HepG2 (cell line): Measurements from ENCODE around the gene COQ8A. TPM values are rescaled to one million over a fixed set of nuclear protein-coding genes. Genes with fewer than 3 reads are reported as not detected.

ENCODE experiments used
- ATAC-seq: fragments of 200-7000 bp; cut with Tn5 transposase; 3 replicates; pipeline ENCODE4 v1.9.1; 2020; ENCODE audit warnings: mild to moderate bottlenecking, moderate library complexity
- BruUV-seq: library from RNA; stranded (reverse); fragments of 400-500 nt; replicated peaks from 2 replicates; lab custom pipeline; 2021; lab: Mats Ljungman, UMichigan
- CTCF ChIA-PET: fragments of 300-600 bp; formaldehyde crosslinking; extraction: SDS; loops from one replicate; lab custom pipeline; 2021; ENCODE audit warnings: low total read pairs, inconsistent platforms, low intra/inter-chr PET ratio; lab: Yijun Ruan, JAX
- POLR2A ChIA-PET: fragments of 350-600 bp; sonication (Branson Sonifier 250); formaldehyde crosslinking; loops from one replicate; lab custom pipeline; 2020; ENCODE audit warnings: antibody characterized with exemption, inconsistent platforms; lab: Yijun Ruan, JAX
- DNase-seq: peaks from one replicate; pipeline ENCODE4 v3.0.0-alpha.2; 2015; ENCODE audit warnings: low spot score
- FAIRE-seq: peaks from 3 replicates; lab custom pipeline; 2011; peaks lifted over from hg19 to GRCh38; lab: Jason Lieb, UNC
- H2AFZ ChIP-seq: one replicate; pipeline ENCODE4 v1.6.1; 2011; ENCODE audit warnings: low read length, inconsistent platforms
- H3K27ac ChIP-seq: fragments of 300-600 bp; 3 replicates; pipeline ENCODE4 v1.8.0; 2011; ENCODE audit warnings: mixed run types, mild to moderate bottlenecking, mixed read lengths, low read length, inconsistent platforms; ENCODE audit not compliant: insufficient read depth; ENCODE audit errors: extremely low read length
- H3K27me3 ChIP-seq, 2 experiments: fragments of 200-600 bp in 1 of 2; 2 replicates in 1 of 2; 3 replicates in 1 of 2; pipeline versions ENCODE4 v1.6.0 to v1.8.0; 2011; ENCODE audit warnings: low read length in 2 of 2, mild to moderate bottlenecking in 2 of 2, moderate library complexity in 2 of 2, inconsistent platforms in 1 of 2; ENCODE audit not compliant: insufficient read depth in 2 of 2, control insufficient read depth in 1 of 2
- H3K36me3 ChIP-seq, 2 experiments: fragments of 200-600 bp in 1 of 2; replicated peaks in 1 of 2; 2 replicates in 1 of 2; 3 replicates in 1 of 2; pipeline versions ENCODE4 v1.5.1 to v1.8.0; 2011; ENCODE audit warnings: low read length in 2 of 2, inconsistent platforms in 1 of 2; ENCODE audit not compliant: insufficient read depth in 2 of 2, control insufficient read depth in 1 of 2
- H3K4me1 ChIP-seq: 2 replicates; pipeline ENCODE4 v1.5.1; 2012; ENCODE audit warnings: low read length, inconsistent platforms; ENCODE audit not compliant: insufficient read depth
- H3K4me2 ChIP-seq: 2 replicates; pipeline ENCODE4 v1.6.0; 2011; ENCODE audit warnings: low read depth, low read length, inconsistent platforms
- H3K4me3 ChIP-seq, 3 experiments: fragments of 200-600 bp in 1 of 3; sonication (generic), shearing (Covaris generic) in 1 of 3; replicated peaks in 1 of 3; 2 replicates each; pipeline ENCODE4 v1.5.1; 2011 to 2016; ENCODE audit warnings: low read length in 3 of 3, inconsistent platforms in 2 of 3, low read depth in 2 of 3, mild to moderate bottlenecking in 2 of 3, control low read depth in 1 of 3, mixed read lengths in 1 of 3; ENCODE audit not compliant: insufficient read depth in 1 of 3
- H3K79me2 ChIP-seq: one replicate; pipeline ENCODE4 v1.6.1; 2011; ENCODE audit warnings: low read length, inconsistent platforms; ENCODE audit not compliant: insufficient read depth
- H3K9ac ChIP-seq: 2 replicates; pipeline ENCODE4 v1.6.0; 2011; ENCODE audit warnings: mild to moderate bottlenecking, low read depth, low read length, inconsistent platforms; ENCODE audit not compliant: insufficient read depth
- H3K9me3 ChIP-seq: 2 replicates; pipeline ENCODE4 v1.5.1; 2012; ENCODE audit warnings: mild to moderate bottlenecking, low read length
- H4K20me1 ChIP-seq: 2 replicates; pipeline ENCODE4 v1.6.0; 2011; ENCODE audit warnings: inconsistent platforms, mild to moderate bottlenecking, low read length, moderate library complexity; ENCODE audit not compliant: insufficient read depth
- CCAR2 ChIP-seq: fragments of 200-400 bp; formaldehyde crosslinking; optimal IDR thresholded peaks from 2 replicates; pipeline ENCODE3; 2018; ENCODE audit warnings: low read depth, mild to moderate bottlenecking, low read length, moderate library complexity
- GTF2F1 ChIP-seq: fragments of 150-350 bp; IDR thresholded peaks from 2 replicates; pipeline ENCODE4 v1.6.1; 2014; ENCODE audit warnings: low read length
- HNRNPH1 ChIP-seq: fragments of 200-400 bp; formaldehyde crosslinking; optimal IDR thresholded peaks from 2 replicates; pipeline ENCODE3; 2017; ENCODE audit warnings: mild to moderate bottlenecking, low read depth, low read length
- IRX3 ChIP-seq: sonication (generic); formaldehyde crosslinking; IDR thresholded peaks from 2 replicates; pipeline ENCODE4 v1.8.1; 2023; ENCODE audit warnings: mild to moderate bottlenecking, low read depth, missing genetic modification reagents, borderline replicate concordance
- MYC ChIP-seq: sonication (generic); formaldehyde crosslinking; IDR thresholded peaks from 2 replicates; pipeline ENCODE4 v1.9.0; 2021; ENCODE audit warnings: missing genetic modification reagents, borderline replicate concordance
- NFRKB ChIP-seq: fragments of 450-650 bp; IDR thresholded peaks from 2 replicates; pipeline ENCODE4 v1.6.1; 2017
- NPAS2 ChIP-seq: sonication (generic); formaldehyde crosslinking; IDR thresholded peaks from 2 replicates; pipeline ENCODE4 v1.8.0; 2022; ENCODE audit warnings: mild to moderate bottlenecking, missing genetic modification reagents, borderline replicate concordance
- NR1H2 ChIP-seq: sonication (generic); formaldehyde crosslinking; IDR thresholded peaks from 2 replicates; pipeline ENCODE4 v1.8.1; 2022; ENCODE audit warnings: low read depth, missing genetic modification reagents, borderline replicate concordance
- SETDB1 ChIP-seq: sonication (generic); formaldehyde crosslinking; IDR thresholded peaks from 2 replicates; pipeline ENCODE4 v1.5.1; 2020; ENCODE audit warnings: missing genetic modification reagents, mild to moderate bottlenecking, borderline replicate concordance
- ZBTB7A ChIP-seq: sonication (generic); formaldehyde crosslinking; IDR thresholded peaks from 2 replicates; pipeline ENCODE4 v1.8.0; 2022; ENCODE audit warnings: mild to moderate bottlenecking, missing genetic modification reagents
- ZFP1 ChIP-seq: IDR thresholded peaks from 2 replicates; pipeline ENCODE4 v1.6.1; 2016
- ZNF564 ChIP-seq: sonication (generic); formaldehyde crosslinking; IDR thresholded peaks from 2 replicates; pipeline ENCODE4 v1.8.1; 2023; ENCODE audit warnings: mild to moderate bottlenecking, missing genetic modification reagents
- ZNF567 ChIP-seq: sonication (generic); formaldehyde crosslinking; IDR thresholded peaks from 2 replicates; pipeline ENCODE4 v1.8.1; 2023; ENCODE audit warnings: mild to moderate bottlenecking, missing genetic modification reagents, borderline replicate concordance
- ZNF577 ChIP-seq: sonication (generic); formaldehyde crosslinking; IDR thresholded peaks from 2 replicates; pipeline ENCODE4 v1.4.0; 2020; ENCODE audit warnings: mild to moderate bottlenecking, low read depth, missing genetic modification reagents, borderline replicate concordance
- ZNF616 ChIP-seq: sonication (generic); formaldehyde crosslinking; IDR thresholded peaks from 2 replicates; pipeline ENCODE4 v1.5.0; 2020; ENCODE audit warnings: low read depth, mild to moderate bottlenecking, missing genetic modification reagents
- ZNF629 ChIP-seq: sonication (generic); formaldehyde crosslinking; conservative IDR thresholded peaks from 2 replicates; pipeline ENCODE4 v1.5.0; 2020; ENCODE audit warnings: missing genetic modification reagents
- ZSCAN29 ChIP-seq: sonication (generic); formaldehyde crosslinking; conservative IDR thresholded peaks from 2 replicates; pipeline ENCODE4 v1.4.0; 2020; ENCODE audit warnings: mild to moderate bottlenecking, missing genetic modification reagents
- WGBS: methylation state at CpG from one replicate; pipeline ENCODE4 v1.1.6; 2017; ENCODE audit warnings: low lambda C conversion rate; 5-methylcytosine and 5-hydroxymethylcytosine counted together
- in situ Hi-C: cut with HindIII; loops from 2 replicates; pipeline ENCODE4 v1.10.0; 2017; ENCODE audit warnings: low pct_unique_long_range_greater_than_20kb; ENCODE audit not compliant: extremely low pct_ligation_motif_present
- intact Hi-C: fragments of 100-400 bp; cut with micrococcal nuclease; formaldehyde crosslinking; loops from one replicate; pipeline ENCODE4 v1.10.0; 2022; ENCODE audit not compliant: unreplicated experiment
- polyA plus RNA-seq, 8 experiments: library from polyadenylated mRNA; depleted of rRNA in 3 of 8; stranded (reverse) in 7 of 8; unstranded in 1 of 8; fragments of >200 nt; fragmentation: Illumina TruSeq in 4 of 8; extraction: Trizol in 4 of 8; gene quantifications; 2 replicates each; pipeline versions ENCODE4 v1.2.1 to v1.2.3, GENCODE V29; 2011 to 2016; ENCODE audit warnings: low read depth in 4 of 8, missing spikeins in 1 of 8, mixed read lengths in 1 of 8; ENCODE audit not compliant: insufficient read depth in 1 of 8
- total RNA-seq, 5 experiments: library from RNA; depleted of rRNA; stranded (reverse); fragments of >200 nt; fragmentation: Illumina TruSeq; extraction: Trizol; gene quantifications; 2 replicates each; pipeline ENCODE4 v1.2.3, GENCODE V29; 2016; ENCODE audit warnings: low read depth in 1 of 5
- TF ChIP-seq, protein P1 (sequence below): sonication (generic); formaldehyde crosslinking; IDR thresholded peaks from 2 replicates; pipeline ENCODE4 v1.5.1; 2020; ENCODE audit warnings: missing genetic modification reagents, mild to moderate bottlenecking, borderline replicate concordance

COQ8A gene
- total and polyA plus RNA-seq, 2 of the 13 experiments (the other 11 are each of a cell fraction or from before 2014, with no cell fraction given), result 60.4 to 88.7 TPM

DNA sequence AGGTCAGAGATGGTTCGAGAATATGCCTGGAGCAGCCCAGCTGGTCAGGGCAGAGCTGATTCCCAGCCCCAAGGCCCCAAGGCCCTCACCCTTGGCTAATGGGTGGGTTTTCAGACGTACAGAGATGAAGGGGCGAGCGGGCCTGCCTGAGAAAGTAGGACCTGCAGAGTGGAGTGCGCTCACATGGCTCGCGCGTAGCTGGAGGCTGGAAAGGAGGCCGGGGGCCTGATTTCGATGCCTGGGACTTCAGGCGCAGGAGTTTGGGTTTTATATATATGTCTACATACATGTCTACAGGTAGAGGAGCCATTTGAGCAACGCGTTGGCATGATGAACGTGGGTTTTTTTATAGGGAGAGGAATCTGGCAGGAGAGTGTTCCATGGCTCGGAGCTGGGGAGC lies 8.9 kb downstream of the COQ8A start:
- Histone ChIP-seq H3K4me3 (no peak overlapping the region), H3K9ac (no peak overlapping the region), H3K36me3 (peaks cover 3 to 20% of the 10 kb centered on the region in 2 experiments; a peak in 4 of 5 replicates), H2AFZ (no peak overlapping the region), H3K79me2 (peaks cover 94% of the 10 kb centered on the region), H3K4me2 (no peak overlapping the region), H3K27me3 (no peaks in the 10 kb centered on the region), H3K27ac (no peak overlapping the region), H3K4me1 (peaks cover 53% of the 10 kb centered on the region), H3K9me3 (no peaks in the 10 kb centered on the region), H4K20me1 (peaks cover 39% of the 10 kb centered on the region)
- no TSS peak for BruUV-seq
- WGBS, result 97% methylated on average over 15 of the region's 15 CpGs
- FAIRE-seq (no peak), DNase-seq (no peak), ATAC-seq (no peak)
- intact Hi-C loops, result loop anchor here (2.0 to 5.0 kb wide), 2 partner anchors 43 to 70 kb away; no protein-coding TSS in a partner anchor
- in situ Hi-C loops, result no loop called here
- POLR2A ChIA-PET, result interaction anchor here (0.9 kb wide), 1 partner anchor 9 kb away, joined by 3 read pairs; the partner anchor contains the start of gene COQ8A
- no peak for TF ChIP-seq ZSCAN29 (CRISPR knock-in tag)
- CTCF ChIA-PET, result no interaction called here

GRCh38 chr1:226949401-226949800 lies 9.3 kb downstream of the COQ8A start:
- in situ Hi-C loops (no loop called here), intact Hi-C loops (loop anchor here (2.0 to 5.0 kb wide), 2 partner anchors 43 to 69 kb away; no protein-coding TSS in a partner anchor)
- CTCF ChIA-PET, result no interaction called here
- no TSS peak for BruUV-seq
- H4K20me1 ChIP-seq, result peaks cover 43% of the 10 kb centered on the region
- H3K4me2 ChIP-seq, result no peak overlapping the region
- no peaks in the 10 kb centered on the region for H3K9me3 ChIP-seq
- DNase-seq (no peak), FAIRE-seq (no peak), ATAC-seq (no peak)
- peaks cover 3 to 24% of the 10 kb centered on the region in 2 experiments; a peak in 4 of 5 replicates for H3K36me3 ChIP-seq
- no peak overlapping the region for H3K4me3 ChIP-seq
- H3K27ac ChIP-seq, result no peak overlapping the region
- no peak overlapping the region for H3K9ac ChIP-seq
- peaks cover 94% of the 10 kb centered on the region for H3K79me2 ChIP-seq
- POLR2A ChIA-PET, result no interaction called here
- H2AFZ ChIP-seq, result no peak overlapping the region
- WGBS, result 92% methylated on average over 3 of the region's 3 CpGs
- H3K27me3 ChIP-seq, result no peaks in the 10 kb centered on the region
- peaks cover 52% of the 10 kb centered on the region for H3K4me1 ChIP-seq
- TF ChIP-seq HNRNPH1 (no peak), ZNF564 (CRISPR knock-in tag) (no peak), NFRKB (no peak), ZFP1 (no peak), ZBTB7A (no peak), CCAR2 (no peak), ZNF616 (CRISPR knock-in tag) (no peak), GTF2F1 (no peak), ZNF567 (CRISPR knock-in tag) (no peak), ZNF629 (CRISPR knock-in tag) (no peak), NR1H2 (CRISPR knock-in tag) (no peak), IRX3 (CRISPR knock-in tag) (no peak), SETDB1 (CRISPR knock-in tag) (no peak), MYC (no peak), NPAS2 (CRISPR knock-in tag) (no peak), ZNF577 (CRISPR knock-in tag) (no peak)
- TF ChIP-seq, protein P1, sequence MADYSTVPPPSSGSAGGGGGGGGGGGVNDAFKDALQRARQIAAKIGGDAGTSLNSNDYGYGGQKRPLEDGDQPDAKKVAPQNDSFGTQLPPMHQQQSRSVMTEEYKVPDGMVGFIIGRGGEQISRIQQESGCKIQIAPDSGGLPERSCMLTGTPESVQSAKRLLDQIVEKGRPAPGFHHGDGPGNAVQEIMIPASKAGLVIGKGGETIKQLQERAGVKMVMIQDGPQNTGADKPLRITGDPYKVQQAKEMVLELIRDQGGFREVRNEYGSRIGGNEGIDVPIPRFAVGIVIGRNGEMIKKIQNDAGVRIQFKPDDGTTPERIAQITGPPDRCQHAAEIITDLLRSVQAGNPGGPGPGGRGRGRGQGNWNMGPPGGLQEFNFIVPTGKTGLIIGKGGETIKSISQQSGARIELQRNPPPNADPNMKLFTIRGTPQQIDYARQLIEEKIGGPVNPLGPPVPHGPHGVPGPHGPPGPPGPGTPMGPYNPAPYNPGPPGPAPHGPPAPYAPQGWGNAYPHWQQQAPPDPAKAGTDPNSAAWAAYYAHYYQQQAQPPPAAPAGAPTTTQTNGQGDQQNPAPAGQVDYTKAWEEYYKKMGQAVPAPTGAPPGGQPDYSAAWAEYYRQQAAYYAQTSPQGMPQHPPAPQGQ, result no peak
